ENCODE measurements around the gene SLC25A42. TPM values are rescaled to one million over a fixed set of nuclear protein-coding genes. Genes with fewer than 3 reads are reported as not detected.

The SLC25A42 gene
- total and polyA plus RNA-seq, 2 of the 13 experiments (the other 11 are each of a cell fraction or from before 2014, with no cell fraction given) = 12.8 to 18.3 TPM

- FAIRE-seq (no peak), ATAC-seq (no peak), DNase-seq (ENCODE audit: low spot score) (no peak)
- TF ChIP-seq UBTF (CRISPR knock-in tag; IDR thresholded peaks at IDR 0.05) (0 out of 2 replicates have a peak, but pooled peaks have one; percentile 4), ARID3A (IDR thresholded peaks at IDR 0.05; ENCODE audit: low read depth, low read length) (no peak)
- H3K27me3 ChIP-seq (ENCODE audit: control insufficient read depth in 1 of 2, insufficient read depth in 2 of 2, low read length in 2 of 2) = no peaks in the 10 kb centered on the region
- POLR2A ChIA-PET = interaction anchor here (0.9 to 1.1 kb wide), 2 partner anchors 23 to 59 kb away, joined by 3 to 9 read pairs; partner anchors contain the start of gene SLC25A42
- H3K4me1 ChIP-seq (ENCODE audit: insufficient read depth, low read length) = peaks cover 26% of the 10 kb centered on the region
- intact Hi-C loops (cut with micrococcal nuclease; ENCODE audit: unreplicated experiment) = no loop called here
- no peak overlapping the region for H3K4me2 ChIP-seq (ENCODE audit: low read depth, low read length)
- in situ Hi-C loops (cut with HindIII; ENCODE audit: extremely low pct_ligation_motif_present, low pct_unique_long_range_greater_than_20kb) = no loop called here
- 90% methylated on average over 2 of the region's 4 CpGs for WGBS (ENCODE audit: low lambda C conversion rate)
- no peak overlapping the region for H3K9ac ChIP-seq (ENCODE audit: insufficient read depth, low read depth, low read length)
- no peak overlapping the region for H3K27ac ChIP-seq (ENCODE audit: extremely low read length, insufficient read depth, low read length)
- peaks cover 26 to 32% of the 10 kb centered on the region in 2 experiments for H3K36me3 ChIP-seq (replicated peaks in 1 of 2; ENCODE audit: control insufficient read depth in 1 of 2, insufficient read depth in 2 of 2, low read length in 2 of 2)
- H2AFZ ChIP-seq (ENCODE audit: low read length) = no peak overlapping the region
- H4K20me1 ChIP-seq (ENCODE audit: insufficient read depth, low read length) = no peaks in the 10 kb centered on the region
- H3K9me3 ChIP-seq (ENCODE audit: low read length) = no peaks in the 10 kb centered on the region
- H3K79me2 ChIP-seq (ENCODE audit: insufficient read depth, low read length) = peaks cover 32% of the 10 kb centered on the region
- BruUV-seq (replicated peaks) = no TSS peak
- no peak overlapping the region for H3K4me3 ChIP-seq (replicated peaks in 1 of 3; ENCODE audit: insufficient read depth in 1 of 3, low read depth in 2 of 3, low read length in 3 of 3)
- CTCF ChIA-PET (ENCODE audit: low intra/inter-chr PET ratio, low total read pairs) = no interaction called here
Observed at GRCh38 chr19:19039901-19040300, 23.9 kb upstream of the SLC25A42 start.

- in situ Hi-C loops (cut with HindIII; ENCODE audit: extremely low pct_ligation_motif_present, low pct_unique_long_range_greater_than_20kb) (no loop called here), intact Hi-C loops (cut with micrococcal nuclease; ENCODE audit: unreplicated experiment) (no loop called here)
- Histone ChIP-seq H3K4me2 (ENCODE audit: low read depth, low read length) (peak overlapping the region; percentile 46), H3K9me3 (ENCODE audit: low read length) (no peaks in the 10 kb centered on the region), H3K27ac (ENCODE audit: extremely low read length, insufficient read depth, low read length) (peak overlapping the region; percentile 5), H3K9ac (ENCODE audit: insufficient read depth, low read depth, low read length) (no peak overlapping the region), H3K79me2 (ENCODE audit: insufficient read depth, low read length) (peaks cover 28% of the 10 kb centered on the region), H3K4me3 (replicated peaks in 1 of 3; ENCODE audit: insufficient read depth in 1 of 3, low read depth in 2 of 3, low read length in 3 of 3) (no peak overlapping the region), H3K4me1 (ENCODE audit: insufficient read depth, low read length) (peaks cover 20% of the 10 kb centered on the region), H2AFZ (ENCODE audit: low read length) (no peak overlapping the region), H4K20me1 (ENCODE audit: insufficient read depth, low read length) (no peaks in the 10 kb centered on the region), H3K27me3 (ENCODE audit: control insufficient read depth in 1 of 2, insufficient read depth in 2 of 2, low read length in 2 of 2) (no peaks in the 10 kb centered on the region), H3K36me3 (replicated peaks in 1 of 2; ENCODE audit: control insufficient read depth in 1 of 2, insufficient read depth in 2 of 2, low read length in 2 of 2) (peaks cover 24 to 32% of the 10 kb centered on the region in 2 experiments)
- DNase-seq (ENCODE audit: low spot score) (peak; percentile 76), ATAC-seq (peak; percentile 89), FAIRE-seq (peak; percentile 63)
- 43% methylated on average over 7 of the region's 7 CpGs for WGBS (ENCODE audit: low lambda C conversion rate)
- CTCF ChIA-PET (ENCODE audit: low intra/inter-chr PET ratio, low total read pairs) = no interaction called here
- POLR2A ChIA-PET = interaction anchor here (0.7 to 1.1 kb wide), 3 partner anchors 22 to 247 kb away, joined by 3 to 9 read pairs (median 3); partner anchors contain the start of gene SLC25A42
- no TSS peak for BruUV-seq (replicated peaks)
- TF ChIP-seq KDM1A (CRISPR knock-in tag; IDR thresholded peaks at IDR 0.05) = peak; percentile 93
- no peak for TF ChIP-seq KAT8 (CRISPR knock-in tag; IDR thresholded peaks at IDR 0.05)
- no peak for TF ChIP-seq NFAT5 (CRISPR knock-in tag; IDR thresholded peaks at IDR 0.05)
- no peak for TF ChIP-seq BCL3 (CRISPR knock-in tag; IDR thresholded peaks at IDR 0.05)
- TF ChIP-seq KDM5B (CRISPR knock-in tag; IDR thresholded peaks at IDR 0.05; ENCODE audit: borderline replicate concordance) = no peak
Observed at GRCh38 chr19:19040417-19040816, 23.4 kb upstream of the SLC25A42 start.

All from HepG2 (cell line).